Hypothalamus (tissue), 51 donors: ENCODE data around the gene ENPP5.
"Not testable (repeated sequence)": the region's sequence is repeated elsewhere in the genome, so short reads cannot be mapped to it uniquely, and the experiment has no call there.

Experiments
- DNase-seq, 51 donors: peaks; one replicate each; lab custom pipeline; 2025; lab: John Stamatoyannopoulos, UW

The ENPP5 gene

DNA sequence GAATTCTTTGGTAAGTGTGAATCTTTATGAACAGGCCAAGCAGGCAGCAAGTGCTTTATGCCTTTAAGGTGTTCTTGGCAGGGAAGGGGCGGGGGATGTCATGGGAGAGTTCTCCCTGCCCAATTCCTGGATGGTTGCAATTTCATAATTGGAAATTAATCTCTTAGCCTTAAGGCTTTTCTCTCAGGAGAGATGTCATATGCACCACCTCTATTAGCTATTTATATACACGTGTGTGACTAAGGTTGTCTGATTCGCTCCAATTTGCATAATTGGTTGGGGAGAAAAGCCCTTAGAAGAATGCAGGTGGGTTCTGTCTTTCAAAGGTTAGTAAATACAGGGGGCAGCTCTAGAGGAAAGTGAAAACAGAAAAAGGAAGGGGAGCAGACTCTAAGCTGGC, 5.2 kb upstream of the ENPP5 start:
- no peak for DNase-seq

DNA sequence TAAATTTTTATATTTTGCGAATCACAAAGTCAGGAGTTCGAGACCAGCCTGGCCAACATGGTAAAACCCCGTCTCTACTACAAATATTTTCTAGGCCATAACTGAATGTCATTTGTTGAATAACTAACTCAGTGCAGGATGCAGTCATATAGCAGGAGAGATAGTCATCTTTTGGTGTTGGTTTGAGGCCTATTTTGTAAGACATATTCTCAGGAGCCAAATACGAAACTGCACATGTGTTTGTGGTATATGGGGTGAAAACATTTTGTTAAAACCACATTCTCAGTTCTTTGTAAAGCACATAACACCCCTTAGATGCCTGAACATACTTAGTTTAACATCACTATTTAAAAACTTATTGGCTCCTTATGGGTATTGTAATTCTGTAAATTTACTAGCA, 4.7 kb upstream of the ENPP5 start:
- DNase-seq: no peak

DNA sequence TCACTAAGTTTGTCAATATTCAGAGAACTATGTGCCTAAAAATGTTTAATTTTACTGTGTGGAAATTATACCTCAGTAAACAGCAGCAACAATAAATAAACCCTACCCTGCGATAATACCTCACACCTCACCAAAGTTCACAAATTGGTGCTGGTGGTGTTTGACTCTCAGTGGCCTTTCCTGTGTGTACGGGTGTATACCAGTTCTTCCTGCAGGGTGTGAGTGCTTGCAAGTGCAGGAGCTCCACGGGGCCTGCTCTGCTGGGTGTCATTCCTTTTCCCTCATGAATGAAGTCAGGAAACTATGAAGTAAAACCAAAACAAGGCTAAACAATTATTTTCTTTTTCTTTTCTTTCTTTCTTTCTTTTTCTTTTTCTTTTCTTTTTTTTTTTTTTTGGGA, 4.1 kb upstream of the ENPP5 start:
- no peak for DNase-seq

DNA sequence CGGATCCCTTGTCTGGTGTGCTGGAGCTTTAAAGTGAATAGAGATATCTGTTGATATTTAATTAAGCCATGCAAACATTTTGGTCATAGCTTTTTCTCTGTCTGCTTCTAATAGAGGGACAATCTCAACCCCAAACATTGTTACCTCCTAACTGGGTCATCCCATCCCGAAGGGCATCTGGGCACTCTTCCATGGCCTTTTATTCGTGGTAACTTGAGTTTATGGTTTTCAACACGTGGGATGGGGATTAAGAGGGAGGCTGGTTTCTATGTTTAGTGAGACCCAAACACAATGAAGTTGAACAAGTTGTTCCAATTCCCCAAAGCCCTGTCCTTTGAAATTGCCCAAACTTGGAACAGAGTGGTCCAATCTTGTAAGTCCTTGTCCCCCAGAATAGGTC, 1.4 kb upstream of the ENPP5 start:
- peak in 2 of 51 donors; percentile 13 to 14 for DNase-seq

DNA sequence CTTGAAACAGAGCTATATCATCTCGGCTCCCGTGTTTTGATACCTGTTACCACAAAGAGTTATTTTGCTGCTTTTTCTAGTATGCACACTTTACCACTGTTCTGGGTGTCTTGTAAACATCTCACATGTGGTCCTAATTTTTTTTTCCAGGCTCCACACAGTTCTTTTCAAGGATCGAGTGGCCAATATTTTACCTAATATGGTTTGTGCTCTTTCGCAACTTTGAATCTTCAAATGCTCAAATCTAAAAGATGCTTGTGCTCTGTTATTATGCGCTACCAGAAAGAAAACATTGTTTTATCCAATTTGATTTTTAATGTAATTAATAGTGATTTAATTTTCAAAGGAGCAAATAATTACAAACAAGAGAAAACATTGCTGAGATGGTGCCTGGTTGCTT, 10.7 kb downstream of the ENPP5 start:
- DNase-seq: no peak

DNA sequence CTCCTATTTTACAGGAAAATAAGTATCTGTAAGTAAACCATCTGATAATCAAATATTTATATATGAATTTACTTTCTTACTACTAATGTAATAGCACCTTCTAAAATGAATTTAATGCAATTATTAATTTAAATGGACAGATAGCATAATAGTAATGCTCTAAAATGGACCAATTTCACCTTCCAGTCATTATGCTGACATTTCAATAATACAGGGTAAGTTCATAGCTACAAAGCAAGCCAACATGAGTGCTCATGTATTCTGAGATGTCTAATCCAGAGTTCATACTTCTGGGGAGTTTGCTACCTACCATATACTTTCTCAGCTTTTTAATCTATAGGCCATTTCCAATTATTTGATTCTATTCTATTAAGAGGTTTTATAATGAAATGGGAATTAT, 11.6 kb downstream of the ENPP5 start:
- no peak for DNase-seq

DNA sequence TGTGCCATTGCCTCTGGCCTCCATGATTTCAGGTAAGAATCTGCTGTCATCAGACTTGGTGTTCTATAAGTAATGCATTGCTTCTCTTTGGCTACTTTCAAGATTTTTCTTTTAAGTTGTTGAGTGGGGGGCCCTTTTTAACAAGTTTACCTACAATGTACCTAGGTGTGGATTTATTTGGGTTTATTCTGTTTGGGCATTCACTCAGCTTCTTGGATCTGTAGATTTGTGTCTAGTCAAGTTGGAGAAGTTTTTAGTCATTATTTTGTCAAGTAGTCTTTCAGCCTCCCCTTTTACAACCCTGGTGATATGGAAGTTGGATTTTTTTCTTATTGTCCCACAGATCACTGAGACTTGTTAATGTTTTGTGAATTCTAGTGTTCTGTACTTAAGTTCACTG, 14.1 kb downstream of the ENPP5 start:
- DNase-seq: no peak

DNA sequence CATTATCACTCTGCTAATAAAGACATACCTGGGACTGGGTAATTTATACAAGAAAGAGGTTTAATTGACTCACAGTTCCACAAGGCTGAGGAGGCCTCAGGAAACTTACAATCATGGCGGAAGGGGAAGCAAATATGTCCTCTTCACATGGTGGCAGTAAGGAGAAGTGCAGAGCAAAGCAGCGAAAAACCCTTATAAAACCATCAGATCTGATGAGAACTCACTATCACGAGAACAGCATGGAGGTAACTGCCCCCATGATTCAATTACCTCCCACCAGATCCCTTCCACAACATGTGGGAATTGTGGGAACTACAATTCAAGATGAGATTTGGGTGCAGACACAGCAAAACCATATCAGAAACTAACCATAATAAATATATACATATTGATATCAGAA, 21.7 kb downstream of the ENPP5 start:
- DNase-seq: not testable (repeated sequence)

DNA sequence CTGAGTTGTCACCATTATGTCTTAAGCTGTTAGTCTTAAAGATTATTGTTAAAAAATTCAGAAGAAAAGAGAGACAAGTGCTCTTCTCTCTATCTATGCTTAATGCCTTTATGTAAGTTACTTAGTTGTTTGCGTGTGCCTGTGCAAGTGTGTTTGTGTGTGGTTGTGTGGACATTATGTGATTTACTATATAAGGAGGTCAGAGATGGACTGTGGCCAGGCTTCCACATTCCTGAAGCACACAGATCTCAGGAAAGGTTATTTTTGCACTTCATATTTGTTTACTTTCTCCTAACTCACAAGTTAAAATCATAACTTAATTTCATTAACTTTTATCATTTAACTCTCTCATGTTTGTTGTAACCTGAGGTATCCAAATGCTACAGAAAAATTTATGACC, 26.5 kb downstream of the ENPP5 start:
- no peak for DNase-seq

DNA sequence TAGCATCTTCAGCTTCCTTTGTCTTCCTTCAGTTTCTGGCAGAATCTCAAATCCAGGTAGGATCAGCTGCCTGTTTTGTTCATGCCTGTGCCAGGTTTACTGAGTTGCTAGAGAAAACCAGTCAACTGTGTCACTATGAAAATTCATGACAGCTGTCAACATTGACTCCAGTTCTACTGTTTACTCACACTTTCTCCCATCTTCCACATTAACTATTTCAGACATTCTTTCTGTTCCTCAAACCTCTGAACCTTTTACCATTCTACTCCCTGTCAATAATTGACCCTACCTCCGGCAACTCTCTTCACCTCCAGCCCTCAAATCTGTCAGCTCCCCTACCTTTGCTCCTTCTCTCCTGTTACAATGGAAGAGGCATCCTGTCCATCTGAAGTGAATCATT, 32.5 kb downstream of the ENPP5 start:
- DNase-seq: no peak

DNA sequence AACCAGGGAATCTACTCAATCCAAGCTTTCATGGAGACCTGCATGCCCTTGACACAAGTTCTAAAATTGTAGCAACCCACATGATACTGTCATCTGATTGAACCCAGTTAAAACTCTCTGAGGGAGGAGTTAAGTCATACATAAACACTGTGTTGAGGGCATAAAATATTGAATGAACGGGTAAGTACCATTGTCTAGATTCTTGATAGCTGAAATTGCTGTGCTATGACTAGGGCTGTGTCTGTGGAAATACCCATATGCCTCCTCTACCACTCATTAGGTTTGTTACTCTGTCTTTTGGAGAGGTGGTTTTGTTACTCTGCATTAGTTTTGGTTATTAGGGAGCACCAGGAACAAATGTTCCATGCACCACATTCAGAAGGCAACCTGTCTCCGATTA, 33.4 kb downstream of the ENPP5 start:
- DNase-seq: no peak

DNA sequence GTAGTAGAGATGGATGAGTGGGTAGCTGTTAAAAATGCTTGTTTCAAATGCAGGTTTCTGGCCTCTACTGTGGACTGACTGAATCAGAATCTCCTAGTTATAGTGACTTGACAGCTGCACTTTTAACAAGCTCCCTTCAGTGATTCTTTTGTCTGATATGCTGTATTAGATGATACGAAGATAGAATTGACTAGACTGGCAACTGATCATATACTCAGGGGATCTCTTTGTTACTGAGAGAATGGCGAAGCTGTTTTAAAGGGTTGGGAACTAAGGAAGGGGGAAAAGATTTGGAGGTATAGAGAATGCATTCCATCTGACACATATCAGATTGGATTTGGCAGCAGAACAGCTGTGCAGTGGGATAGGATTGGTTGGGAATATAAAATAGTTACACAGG, 33.9 kb downstream of the ENPP5 start:
- no peak for DNase-seq

DNA sequence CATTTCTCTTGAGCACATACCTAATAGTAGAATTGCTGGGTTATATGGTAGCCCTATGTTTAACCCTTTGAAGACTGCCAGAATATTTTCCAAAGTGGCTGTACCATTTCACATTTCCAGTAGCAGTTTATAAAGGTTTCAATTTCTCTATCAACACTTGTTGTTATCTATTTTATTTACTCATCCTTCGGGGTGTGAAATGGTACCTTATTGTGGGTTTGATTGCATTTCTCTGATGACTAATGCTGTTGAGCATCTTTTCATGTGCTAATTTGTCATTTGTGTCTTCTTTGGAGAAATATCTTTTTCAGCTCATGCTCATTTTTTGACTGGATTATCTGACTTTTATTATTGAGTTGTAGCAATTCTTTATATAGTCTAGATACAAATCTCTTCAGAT, 35.6 kb downstream of the ENPP5 start:
- DNase-seq: no peak

DNA sequence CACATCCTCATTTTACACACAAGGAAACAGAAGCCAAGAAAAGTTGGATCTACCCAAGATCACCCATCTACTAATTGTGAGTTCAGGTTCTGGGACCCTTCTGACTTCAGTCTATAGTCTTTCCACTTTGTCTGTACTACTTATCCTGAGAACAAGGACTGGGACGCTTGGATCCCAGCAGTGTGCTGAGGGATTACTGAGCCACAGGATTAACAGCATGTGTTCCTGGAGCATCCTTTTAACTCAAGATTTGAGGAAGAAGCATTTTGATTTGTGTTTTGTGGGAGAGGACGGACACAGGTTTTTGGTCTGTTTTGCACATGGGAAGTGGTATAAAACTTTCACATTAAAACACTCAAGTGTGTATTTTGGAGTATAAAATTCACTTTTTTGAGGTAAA, 36.6 kb downstream of the ENPP5 start:
- no peak for DNase-seq

DNA sequence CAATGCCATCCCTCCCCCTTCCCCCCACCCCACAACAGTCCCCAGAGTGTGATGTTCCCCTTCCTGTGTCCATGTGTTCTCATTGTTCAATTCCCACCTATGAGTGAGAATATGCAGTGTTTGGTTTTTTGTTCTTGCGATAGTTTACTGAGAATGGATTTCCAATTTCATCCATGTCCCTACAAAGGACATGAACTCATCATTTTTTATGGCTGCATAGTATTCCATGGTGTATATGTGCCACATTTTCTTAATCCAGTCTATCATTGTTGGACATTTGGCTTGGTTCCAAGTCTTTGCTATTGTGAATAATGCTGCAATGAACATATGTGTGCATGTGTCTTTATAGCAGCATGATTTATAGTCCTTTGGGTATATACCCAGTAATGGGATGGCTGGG, 39.5 kb downstream of the ENPP5 start:
- DNase-seq: not testable (repeated sequence)

DNA sequence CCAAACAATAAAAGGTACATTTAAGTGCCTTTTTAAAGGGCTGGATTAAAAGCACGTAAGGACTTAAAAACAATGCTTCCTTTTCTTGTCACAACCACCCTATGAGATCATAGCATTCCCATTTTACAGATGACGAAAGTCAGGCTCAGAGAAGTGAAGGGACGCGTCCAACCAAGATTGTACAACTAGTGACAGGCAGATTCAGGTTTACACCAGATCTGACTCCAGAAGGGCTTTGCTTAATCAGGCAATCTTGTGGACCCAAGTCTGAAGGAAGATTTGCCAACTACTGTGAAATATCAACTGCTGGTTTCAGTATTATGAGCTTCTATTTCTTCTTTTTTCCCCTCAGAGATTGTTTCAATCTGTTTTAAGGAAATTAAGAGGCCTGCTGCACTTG, 40.1 kb downstream of the ENPP5 start:
- no peak for DNase-seq

DNA sequence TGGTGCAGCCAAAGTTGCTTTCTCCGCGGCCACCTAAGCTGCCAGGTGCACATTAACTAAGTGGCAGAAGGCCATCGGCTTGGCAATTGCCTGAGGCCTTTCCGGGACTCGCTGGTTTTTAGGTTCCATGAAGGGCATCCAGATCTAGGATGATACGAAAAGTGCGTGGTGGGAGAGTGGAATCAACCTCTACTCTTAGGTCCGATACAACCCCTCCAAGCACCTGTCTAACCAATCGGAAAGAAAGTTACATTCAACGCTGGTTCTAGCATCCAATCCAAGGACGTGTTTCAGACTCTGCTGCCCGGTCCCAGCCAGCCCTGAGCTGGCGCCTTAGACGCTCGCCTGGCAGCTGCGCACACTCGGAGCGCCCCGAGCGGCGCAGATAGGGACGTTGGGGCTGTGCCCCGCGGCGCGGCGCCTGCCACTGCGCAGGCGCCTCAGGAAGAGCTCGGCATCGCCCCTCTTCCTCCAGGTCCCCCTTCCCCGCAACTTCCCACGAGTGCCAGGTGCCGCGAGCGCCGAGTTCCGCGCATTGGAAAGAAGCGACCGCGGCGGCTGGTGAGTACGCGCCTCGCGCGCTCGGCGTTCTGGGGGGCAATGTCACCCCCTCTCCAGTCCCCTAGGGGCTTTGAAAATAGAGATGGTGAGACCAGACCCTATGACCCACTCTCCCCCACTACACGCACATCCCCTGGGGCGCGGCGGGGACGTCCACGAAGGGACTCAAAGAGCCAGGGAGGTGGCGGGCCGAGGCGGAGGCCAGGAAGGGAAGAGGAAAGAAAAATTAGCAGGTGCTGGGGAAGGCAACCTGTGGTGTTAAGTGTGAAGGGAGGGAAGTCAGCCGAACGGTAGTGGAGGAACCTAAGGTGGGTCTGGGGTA, 40.9 kb downstream of the ENPP5 start, which contains the start of gene ENPP4:
ENPP4 (plus strand) TSS at position 361 of the 883 bp plus-strand sequence. CDS start 9,595 bp downstream, outside the sequence.
- peak; percentile 48 to 94 (median 85) for DNase-seq

DNA sequence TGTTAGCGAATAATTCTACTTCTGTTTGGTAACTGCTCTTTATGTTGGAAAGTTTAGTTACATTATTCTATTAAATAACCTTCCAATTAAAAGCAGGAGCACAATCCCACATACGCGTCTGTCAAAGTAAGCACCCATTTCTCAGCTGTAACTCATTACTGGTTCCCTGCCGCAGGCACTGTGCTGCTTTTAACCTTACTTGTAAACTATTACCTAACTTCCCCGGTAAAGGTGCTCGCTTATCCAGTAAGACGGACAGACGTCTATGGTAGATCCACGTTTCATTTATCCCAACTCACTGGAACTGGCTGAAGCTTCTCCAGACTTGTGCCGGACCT, 41.5 kb downstream of the ENPP5 start:
- no peak for DNase-seq

DNA sequence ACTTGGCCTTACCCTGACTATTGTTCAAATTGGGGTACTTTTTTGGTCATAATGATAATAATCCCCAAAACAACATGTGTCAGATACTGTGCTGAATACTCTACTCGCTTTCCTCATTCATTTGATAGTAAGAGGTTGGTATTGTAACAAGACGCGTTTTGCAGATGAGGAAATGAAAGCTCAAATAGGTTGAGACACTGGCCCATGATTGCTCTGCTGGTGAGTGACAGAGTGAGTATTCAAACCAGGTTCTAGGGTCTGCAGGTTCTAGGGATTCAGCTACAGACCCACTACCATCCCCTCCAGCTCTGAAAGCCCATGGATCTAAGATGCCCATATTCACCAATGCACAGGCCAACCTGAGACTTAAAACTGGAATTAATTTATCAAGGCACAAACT, 42.3 kb downstream of the ENPP5 start:
- no peak for DNase-seq

DNA sequence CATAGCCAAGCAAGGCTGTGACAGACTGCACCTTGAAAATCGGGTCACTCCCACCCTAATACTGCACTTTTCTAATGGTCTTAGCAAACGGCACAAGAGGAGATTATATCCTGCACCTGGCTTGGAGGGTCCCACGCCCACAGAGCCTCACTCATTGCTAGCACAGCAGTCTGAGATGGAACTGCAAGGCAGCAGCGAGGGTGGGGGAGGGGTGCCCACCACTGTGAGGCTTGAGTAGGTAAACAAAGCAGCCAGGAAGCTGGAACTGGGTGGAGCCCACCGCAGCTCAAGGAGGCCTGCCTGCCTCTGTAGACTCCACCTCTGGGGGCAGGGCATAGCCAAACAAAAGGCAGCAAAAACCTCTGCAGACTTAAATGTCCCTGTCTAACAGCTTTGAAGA, 51.1 kb downstream of the ENPP5 start:
- not testable (repeated sequence) for DNase-seq

DNA sequence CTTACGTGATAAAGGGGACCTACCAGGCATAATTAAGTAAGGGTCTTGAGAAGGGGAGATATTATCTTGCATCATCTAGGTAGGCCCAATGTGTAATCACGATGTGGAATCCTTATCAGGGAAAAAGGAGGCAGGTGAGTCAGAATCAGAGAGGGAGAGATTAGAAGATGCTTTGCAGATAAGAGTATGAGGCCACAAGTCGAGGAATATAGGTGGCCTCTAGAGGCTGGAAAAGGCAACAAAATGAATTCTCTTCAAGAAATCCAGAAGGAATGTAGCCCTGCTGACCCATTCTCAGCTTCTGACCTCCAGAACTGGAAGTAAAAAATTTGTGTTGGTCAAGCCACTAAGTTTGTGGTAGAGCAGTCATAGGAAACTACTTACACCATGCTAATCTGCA, 51.9 kb downstream of the ENPP5 start:
- DNase-seq: no peak

DNA sequence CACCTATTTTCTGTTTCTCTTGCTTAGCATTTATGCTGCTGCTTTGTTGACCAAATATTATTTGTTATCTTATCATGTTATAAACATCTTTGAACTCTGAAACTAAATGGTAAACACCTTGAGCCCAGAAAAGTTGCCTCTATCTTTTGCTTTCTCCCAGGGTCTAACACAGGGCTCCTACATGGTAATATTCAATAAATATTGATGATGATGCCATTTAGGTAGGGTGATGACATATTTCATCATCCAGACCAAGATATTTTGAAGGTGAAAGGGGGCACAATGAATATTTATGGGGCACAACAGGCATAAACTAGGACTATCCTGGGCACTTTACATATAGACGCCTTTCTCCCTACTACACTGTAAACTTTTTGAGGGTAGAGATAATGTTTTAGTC, 52.6 kb downstream of the ENPP5 start:
- no peak for DNase-seq

DNA sequence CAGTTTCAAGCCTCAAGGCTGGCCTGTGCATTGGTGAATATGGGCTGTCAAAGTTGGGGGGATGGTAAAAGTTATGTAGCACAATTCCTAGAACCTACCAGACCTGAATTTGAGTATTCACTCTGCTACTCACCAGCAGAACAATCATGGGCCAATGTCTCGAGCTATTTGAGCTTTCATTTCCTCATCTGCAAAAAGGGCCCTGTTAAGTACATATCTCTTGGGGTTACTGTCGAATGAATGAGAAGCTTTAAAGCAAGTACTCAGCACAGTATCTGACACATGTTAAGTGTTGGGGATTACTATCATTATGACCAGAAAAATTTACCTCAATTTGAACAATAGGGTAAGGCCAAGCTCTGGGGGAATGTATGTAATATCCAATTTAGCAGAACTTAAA, 54.5 kb downstream of the ENPP5 start:
- no peak for DNase-seq
